ENCODE measurements around the gene SLC27A1.

DNA sequence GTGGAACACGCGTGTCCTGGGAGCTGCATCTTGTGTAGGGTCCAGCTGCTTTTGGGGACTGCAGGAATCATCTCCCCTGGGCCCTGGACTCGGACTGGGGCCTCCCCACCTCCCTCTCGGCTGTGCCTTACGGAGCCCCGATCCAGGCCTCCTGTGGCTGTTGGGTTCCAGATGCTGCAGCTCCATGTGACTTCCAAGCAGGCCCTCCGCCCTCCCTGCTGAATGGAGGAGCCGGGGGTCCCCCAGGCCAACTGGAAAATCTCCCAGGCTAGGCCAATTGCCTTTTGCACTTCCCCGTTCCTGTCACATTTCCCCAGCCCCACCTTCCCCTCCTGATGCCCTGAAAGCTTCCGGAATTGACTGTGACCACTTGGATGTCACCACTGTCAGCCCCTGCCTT lies 34.9 kb downstream of the SLC27A1 start:
- no peak for TF ChIP-seq EZH2 (IDR thresholded peaks at IDR 0.05; ENCODE audit: borderline replicate concordance)
- TF ChIP-seq, protein P1, sequence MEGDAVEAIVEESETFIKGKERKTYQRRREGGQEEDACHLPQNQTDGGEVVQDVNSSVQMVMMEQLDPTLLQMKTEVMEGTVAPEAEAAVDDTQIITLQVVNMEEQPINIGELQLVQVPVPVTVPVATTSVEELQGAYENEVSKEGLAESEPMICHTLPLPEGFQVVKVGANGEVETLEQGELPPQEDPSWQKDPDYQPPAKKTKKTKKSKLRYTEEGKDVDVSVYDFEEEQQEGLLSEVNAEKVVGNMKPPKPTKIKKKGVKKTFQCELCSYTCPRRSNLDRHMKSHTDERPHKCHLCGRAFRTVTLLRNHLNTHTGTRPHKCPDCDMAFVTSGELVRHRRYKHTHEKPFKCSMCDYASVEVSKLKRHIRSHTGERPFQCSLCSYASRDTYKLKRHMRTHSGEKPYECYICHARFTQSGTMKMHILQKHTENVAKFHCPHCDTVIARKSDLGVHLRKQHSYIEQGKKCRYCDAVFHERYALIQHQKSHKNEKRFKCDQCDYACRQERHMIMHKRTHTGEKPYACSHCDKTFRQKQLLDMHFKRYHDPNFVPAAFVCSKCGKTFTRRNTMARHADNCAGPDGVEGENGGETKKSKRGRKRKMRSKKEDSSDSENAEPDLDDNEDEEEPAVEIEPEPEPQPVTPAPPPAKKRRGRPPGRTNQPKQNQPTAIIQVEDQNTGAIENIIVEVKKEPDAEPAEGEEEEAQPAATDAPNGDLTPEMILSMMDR (IDR thresholded peaks at IDR 0.05; ENCODE audit: poor library complexity), result no peak
